ENCODE data around the gene ADRA2A.
A peak's percentile ranks its signal among the peaks of the same experiment; 100 is the strongest.

The ADRA2A gene

DNA sequence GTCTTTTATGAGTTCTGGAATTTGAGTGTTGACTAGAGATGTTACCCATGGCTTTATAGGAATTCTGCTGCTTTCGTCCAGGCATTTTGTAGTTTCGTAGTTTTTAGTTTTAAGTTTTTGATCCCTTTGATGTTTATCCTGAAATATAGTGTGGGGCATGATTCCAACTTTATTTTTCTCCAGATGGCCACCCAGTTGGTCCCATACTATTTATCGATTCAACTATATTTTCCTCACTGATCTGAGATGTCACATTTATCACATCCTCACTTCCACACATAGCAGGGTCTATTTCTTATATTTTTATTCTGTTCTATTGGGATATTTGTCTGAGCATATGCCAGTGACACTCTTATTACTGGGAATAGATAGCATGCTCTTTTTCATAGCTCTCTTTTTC, 33.9 kb downstream of the ADRA2A start:
- DNase-seq (ENCODE audit: insufficient read length, low spot score): no peak
- FAIRE-seq: no peak

DNA sequence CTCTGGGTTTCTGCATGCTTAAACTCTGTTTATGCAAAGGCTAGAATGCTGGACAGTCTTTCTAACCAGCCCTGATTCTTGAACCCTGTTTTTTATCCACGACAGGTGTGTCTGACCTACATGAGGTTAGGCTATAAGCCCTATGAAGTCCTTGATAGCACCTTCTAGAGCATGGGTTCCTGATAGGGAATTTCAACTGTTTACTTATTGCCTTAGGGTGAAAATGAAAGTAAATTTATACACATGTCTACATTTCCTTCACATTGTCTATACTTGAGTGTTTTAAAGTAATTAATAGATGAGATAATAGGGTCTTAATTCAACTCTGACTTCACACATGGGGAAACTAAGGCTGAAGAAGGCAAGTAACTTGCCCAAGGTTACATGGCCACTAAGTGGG, 35.5 kb downstream of the ADRA2A start:
- no peak for FAIRE-seq
- DNase-seq (ENCODE audit: insufficient read length, low spot score): no peak
- no peak for TF ChIP-seq POLR2A (IDR thresholded peaks at IDR 0.05; ENCODE audit: low read depth, low read length)

More for the DNA sequence above, 33.9 kb downstream of the ADRA2A start:
- no peak for TF ChIP-seq POLR2A (IDR thresholded peaks at IDR 0.05; ENCODE audit: low read depth, low read length)

DNA sequence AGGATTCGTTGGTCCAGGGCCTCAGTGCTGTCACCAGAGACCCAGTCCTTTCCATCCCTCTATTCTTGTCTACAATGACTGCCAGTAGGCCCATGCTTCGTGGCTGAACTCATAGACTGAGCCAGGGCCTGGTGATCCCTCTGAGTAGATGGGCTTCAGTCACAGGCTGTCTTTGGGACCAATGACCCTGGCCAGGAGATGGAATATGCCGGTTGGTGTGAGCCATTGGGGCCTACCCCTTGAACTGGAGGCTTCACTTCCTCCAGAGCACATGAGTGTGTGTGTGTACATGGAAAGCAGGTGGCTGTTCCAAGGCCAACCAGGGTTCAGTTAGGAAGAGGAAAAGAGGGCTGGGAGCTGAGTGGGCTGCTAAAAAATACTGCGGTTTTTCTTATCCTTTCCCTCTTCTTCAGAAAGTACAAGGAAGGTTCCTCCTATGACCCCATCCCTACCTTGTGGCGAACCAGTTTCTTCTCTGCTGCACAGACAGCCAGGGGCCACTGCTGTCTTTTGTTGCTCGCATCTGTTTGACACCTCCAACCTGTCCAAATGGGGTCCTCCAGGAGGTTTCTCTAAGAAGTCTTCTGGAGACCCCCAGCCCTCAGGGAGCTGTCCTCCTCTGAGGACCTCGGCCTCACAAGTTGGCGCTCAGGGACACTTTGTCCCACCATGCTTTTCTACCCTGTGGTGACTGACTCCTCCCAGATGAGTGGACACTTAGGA, 36.6 kb downstream of the ADRA2A start:
- DNase-seq (ENCODE audit: insufficient read length, low spot score): no peak
- no peak for FAIRE-seq
- TF ChIP-seq POLR2A (IDR thresholded peaks at IDR 0.05; ENCODE audit: low read depth, low read length): no peak

DNA sequence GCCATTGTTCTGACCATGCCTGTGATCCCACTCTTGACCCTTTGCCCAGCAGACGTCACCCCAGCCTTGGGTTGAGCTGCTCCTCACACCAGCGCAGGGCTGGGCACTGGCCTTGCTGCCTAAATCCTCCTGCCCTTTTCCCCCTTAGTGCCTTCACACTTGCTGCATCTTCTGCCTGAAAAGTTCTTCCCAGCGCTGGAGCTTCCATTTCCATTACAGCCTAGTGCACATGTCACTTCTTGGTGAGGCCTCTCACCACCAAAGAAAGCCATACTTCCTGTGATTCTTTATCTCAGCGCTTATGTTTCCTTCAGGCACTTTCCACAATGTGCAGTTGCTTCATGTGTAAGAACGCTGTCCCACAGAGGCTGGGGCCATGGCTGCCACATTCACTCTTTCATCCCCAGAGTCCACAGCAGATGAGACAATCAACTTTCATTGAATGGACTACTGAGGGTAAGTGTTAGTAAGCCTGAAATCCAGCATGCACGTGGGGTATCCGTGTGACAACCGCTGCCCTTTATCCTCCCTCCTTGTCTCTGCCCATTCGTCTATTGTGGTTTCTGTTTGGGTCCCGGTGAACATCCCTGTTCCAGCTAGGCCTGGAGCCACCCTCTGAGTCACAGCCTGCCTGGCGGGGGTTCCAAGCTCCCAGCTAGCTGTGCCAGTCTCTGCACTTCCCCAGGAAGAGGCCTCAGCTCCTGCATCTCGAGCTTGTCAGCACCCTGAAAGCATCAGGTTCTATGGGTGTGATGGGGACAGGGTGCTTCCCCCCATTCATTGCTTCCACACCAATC, 37.3 kb downstream of the ADRA2A start:
- DNase-seq (ENCODE audit: insufficient read length, low spot score) (peak; percentile 91), FAIRE-seq (no peak)
- peak; percentile 6; the same call in 1 of the 2 replicates for TF ChIP-seq POLR2A (IDR thresholded peaks at IDR 0.05; ENCODE audit: low read depth, low read length)

DNA sequence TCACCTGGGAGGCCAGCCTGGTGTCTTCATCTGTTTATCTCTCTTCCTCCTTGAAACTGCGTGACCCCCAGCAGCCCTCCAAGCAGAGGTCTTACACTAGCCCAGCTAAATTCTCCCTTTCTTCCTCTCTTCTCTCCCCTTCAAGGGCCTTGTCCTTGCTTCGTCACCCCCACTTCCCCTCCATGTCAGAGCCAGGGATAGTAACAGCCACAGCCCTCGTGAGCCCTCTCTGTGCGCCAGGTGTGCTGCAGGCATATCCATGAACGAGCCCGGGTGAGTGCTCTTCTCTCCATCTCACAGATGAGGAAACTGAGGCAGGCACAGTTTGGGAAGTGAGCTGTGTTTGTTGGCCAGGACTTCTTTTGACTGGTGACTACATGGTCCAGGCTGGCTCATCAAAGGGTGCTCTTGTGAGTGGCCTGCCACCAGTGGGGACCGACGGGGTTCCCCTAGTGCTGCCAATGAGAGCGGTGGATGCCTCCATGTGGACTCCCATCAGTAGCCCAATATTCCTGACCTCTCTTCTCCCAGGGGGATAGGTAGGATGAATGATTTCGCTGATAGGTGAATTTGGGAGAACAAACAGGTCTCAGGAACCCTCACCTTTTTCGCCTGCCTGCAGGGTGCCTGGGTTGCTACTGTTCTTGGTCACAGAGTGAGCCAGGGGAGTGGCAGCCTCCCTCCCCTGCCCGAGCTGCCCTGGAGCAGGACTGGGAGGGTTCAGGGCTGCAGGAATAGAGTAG, 38.1 kb downstream of the ADRA2A start:
- DNase-seq (ENCODE audit: insufficient read length, low spot score) (no peak), FAIRE-seq (no peak)
- no peak for TF ChIP-seq POLR2A (IDR thresholded peaks at IDR 0.05; ENCODE audit: low read depth, low read length)

DNA sequence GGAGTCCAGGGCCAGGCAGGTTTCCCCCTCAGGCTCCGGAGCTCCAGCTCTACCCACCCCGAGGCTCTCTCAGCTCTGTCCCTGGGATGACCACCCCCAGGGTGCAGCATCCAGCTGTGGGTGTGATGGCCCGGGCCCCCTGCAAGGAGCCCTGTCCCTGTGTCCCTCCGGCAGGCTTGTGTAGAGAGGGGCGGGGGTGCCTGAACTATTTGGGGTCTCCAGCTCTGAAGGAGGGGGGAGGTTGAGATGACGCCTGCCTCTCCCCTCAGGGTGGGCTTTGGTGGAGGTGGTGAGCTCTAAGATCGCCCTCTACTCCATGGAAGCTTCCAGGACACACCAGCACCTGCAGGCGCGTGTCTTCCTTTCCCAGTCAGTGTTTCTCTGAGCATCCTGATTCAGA, 39.4 kb downstream of the ADRA2A start:
- DNase-seq (ENCODE audit: insufficient read length, low spot score) (no peak), FAIRE-seq (no peak)
- no peak for TF ChIP-seq POLR2A (IDR thresholded peaks at IDR 0.05; ENCODE audit: low read depth, low read length)

DNA sequence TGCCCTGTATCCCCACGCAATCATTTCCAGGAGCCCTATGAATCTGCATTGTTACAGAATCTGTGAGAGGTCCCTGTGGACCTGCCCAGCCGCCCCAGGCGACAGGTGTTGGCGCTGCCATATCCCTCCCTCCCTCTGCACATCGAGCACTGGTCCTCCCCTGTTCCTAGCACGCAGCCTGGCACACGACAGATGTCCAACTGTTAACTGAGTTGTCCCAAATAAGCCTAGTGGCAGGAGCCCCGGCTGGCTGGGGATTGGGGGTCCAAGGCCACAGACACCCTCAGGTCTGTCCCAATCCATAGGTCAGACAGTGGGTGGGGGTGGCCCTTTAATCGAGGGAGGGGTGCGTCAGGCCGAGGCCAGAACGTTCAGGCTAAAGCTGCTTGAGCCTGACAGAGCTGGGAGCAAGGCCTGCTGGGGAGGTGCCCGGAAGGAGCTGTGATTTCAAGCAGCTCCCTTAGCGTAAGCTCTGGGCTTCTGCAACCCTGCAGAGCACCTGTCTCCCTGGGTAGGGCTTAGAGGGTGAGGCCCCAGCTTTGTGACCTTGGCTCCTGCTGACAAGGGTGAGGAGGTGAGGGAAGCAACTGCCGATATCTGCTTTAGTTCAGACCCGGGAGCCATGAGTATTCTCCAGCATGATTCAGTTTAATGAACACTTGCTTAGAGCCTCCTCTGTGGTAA, 40.1 kb downstream of the ADRA2A start:
- DNase-seq (ENCODE audit: insufficient read length, low spot score) (no peak), FAIRE-seq (no peak)
- TF ChIP-seq POLR2A (IDR thresholded peaks at IDR 0.05; ENCODE audit: low read depth, low read length): no peak

DNA sequence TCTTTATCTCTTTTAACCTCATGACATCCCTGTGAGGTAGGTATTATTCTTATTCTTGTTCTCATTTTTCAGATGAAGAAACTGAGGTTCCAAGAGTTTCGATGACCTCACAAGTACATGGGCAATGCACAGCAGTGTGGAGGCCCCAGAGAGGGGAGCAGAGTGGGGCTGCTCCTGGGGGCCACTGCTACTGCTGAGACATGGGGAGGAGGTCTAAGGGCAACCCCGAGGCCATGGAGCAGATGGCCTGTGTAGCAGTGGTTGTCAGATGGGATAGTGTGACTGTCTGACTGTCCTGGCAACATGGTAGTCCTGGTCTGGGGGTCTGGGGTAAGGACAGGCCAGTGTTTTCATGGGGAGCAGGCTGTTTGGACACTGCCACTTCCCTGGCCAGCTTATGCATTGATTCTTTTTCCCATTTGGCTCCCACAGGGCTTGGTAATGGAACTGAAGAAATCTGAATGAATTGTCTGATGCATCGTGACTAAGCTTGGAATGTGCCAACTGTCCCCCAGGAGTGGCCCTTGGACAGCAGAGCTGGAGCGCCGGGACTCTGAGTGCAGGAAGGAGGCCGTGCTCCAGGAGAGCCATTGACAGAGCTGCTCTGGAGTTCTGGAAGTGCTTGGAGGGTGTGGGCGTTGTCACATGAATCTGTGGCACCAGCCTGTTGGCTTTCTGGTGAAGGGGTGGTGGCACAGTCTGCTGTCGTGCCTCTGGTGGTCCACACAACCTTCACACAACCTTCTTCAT, 40.9 kb downstream of the ADRA2A start:
- TF ChIP-seq POLR2A (IDR thresholded peaks at IDR 0.05; ENCODE audit: low read depth, low read length): no peak
- FAIRE-seq: no peak
- DNase-seq (ENCODE audit: insufficient read length, low spot score): no peak

DNA sequence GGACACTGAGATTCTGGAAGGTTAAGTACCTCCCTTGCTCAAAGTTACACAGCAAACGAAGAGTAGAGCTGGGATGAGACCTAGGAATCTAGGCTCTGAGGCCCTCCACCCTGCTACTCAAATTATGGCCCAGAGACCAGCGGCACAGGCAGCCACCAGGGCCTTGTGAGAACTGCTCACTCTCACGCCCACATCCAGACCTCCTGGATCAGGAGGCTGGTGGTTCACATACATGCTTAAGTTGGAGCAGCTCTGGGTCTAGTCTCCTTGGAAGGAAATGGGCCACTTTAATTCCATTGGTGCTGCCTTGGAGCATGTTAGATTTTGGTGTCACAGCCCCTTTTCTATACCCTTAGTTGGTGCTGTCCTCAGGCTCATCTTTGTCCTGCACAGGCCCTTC, 41.9 kb downstream of the ADRA2A start:
- TF ChIP-seq POLR2A (IDR thresholded peaks at IDR 0.05; ENCODE audit: low read depth, low read length): no peak
- DNase-seq (ENCODE audit: insufficient read length, low spot score) (no peak), FAIRE-seq (no peak)

DNA sequence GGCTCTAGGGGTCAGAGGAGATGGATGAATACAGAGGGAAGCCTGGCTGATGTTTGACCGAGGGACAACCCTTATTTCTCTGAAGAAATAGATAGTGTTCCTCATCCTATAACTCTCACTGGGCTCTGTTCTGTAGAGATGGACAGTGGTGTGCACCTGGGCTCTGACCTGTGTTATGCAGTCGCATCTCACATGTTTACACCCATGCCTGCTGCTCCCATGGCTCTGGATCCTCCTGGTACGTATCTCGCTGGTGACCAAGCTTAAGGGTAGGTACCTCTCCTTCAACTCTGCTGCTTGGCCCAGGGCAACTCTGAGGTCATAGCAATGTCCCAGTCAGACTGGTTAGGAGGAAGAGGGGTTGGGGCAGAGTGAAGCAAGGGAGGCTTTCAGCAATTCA, 42.8 kb downstream of the ADRA2A start:
- DNase-seq (ENCODE audit: insufficient read length, low spot score) (no peak), FAIRE-seq (no peak)

DNA sequence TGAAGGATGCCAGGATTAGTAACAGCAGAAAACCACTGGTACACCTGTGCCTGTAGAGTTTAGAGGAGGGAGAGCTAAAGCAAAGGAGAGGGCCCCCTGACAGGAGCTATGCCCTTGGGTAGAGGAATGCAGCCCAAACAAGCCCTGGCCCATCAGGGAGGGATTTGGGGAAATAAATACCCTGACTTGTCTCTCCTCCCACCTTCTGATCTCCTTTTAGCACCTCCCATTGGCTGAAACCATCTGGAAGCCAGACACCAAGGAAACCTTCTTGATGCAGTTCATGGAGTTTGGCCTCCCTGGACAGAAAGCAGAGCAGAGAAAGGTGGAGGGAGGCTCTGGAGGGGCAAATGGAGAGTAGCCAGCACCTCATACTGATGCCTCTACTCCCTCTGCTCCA, 45.3 kb downstream of the ADRA2A start:
- no peak for DNase-seq (ENCODE audit: insufficient read length, low spot score)
- no peak for TF ChIP-seq POLR2A (IDR thresholded peaks at IDR 0.05; ENCODE audit: low read depth, low read length)
- FAIRE-seq: no peak

More for the DNA sequence above, 42.8 kb downstream of the ADRA2A start:
- TF ChIP-seq POLR2A (IDR thresholded peaks at IDR 0.05; ENCODE audit: low read depth, low read length): no peak

DNA sequence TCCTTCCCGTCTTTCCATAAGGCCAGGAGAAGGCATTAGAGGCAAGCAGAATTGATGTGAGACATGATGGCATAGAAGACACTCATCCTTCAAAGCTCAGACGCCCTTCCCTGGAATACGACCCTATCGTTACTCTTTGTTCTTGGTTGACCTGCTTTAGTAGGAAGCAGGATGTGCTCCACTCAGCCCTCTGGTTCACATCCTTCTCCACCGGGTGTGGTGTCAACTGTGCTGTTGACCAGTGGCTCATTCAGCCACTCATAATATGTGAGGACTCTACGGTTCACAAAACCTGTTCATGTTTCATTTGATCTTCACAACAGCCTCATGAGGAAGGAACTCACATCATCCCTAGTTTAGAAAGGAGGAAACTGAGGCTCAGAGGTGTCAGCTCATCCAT, 47.1 kb downstream of the ADRA2A start:
- FAIRE-seq (no peak), DNase-seq (ENCODE audit: insufficient read length, low spot score) (no peak)
- TF ChIP-seq POLR2A (IDR thresholded peaks at IDR 0.05; ENCODE audit: low read depth, low read length): no peak

DNA sequence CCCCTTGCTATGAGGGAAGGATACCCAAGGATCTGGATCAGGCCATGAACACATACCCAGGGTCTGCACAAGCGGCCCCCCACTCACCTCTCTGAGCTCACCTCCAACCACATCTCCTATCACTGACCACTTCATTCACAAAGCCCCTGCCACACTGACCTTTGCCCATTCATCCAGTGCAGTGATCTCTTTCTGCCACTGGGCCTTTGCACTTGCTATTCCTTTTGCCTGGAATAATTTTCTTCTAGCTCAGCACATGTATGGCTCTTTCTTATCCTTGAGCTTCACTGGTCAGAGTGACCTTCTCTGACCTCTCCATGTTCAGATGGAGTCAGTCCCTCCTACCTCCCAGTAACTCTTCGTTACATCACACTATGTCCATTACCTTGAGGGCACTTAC, 48.3 kb downstream of the ADRA2A start:
- FAIRE-seq (no peak), DNase-seq (ENCODE audit: insufficient read length, low spot score) (no peak)
- no peak for TF ChIP-seq POLR2A (IDR thresholded peaks at IDR 0.05; ENCODE audit: low read depth, low read length)
